Liver (tissue), 3 donors: Measurements from ENCODE around the gene GPR137C.

ENCODE experiments used
- EGR1 ChIP-seq, 2 donors: IDR thresholded peaks; 2 replicates each; pipeline ENCODE4 v1.6.1; 2016 to 2018; ENCODE audit warnings: antibody characterized with exemption in 2 of 2, low read depth in 2 of 2
- FOXA1 ChIP-seq: IDR thresholded peaks from 2 replicates; pipeline ENCODE4 v1.6.1; 2016; ENCODE audit warnings: antibody characterized with exemption
- GABPA ChIP-seq, 2 donors: IDR thresholded peaks in 1 of 2; conservative IDR thresholded peaks in 1 of 2; 2 replicates each; pipeline ENCODE4 v1.6.1; 2016; ENCODE audit warnings: antibody characterized with exemption in 2 of 2, mild to moderate bottlenecking in 1 of 2, moderate library complexity in 1 of 2
- HNF4A ChIP-seq, 2 donors: conservative IDR thresholded peaks; 2 replicates each; pipeline ENCODE4 v1.6.1; 2016; ENCODE audit warnings: antibody characterized with exemption in 2 of 2, mild to moderate bottlenecking in 2 of 2
- JUND ChIP-seq, 2 donors: IDR thresholded peaks; 2 replicates each; pipeline ENCODE4 v1.6.1; 2016; ENCODE audit warnings: antibody characterized with exemption in 2 of 2
- RAD21 ChIP-seq, 2 donors: IDR thresholded peaks; 2 replicates each; pipeline ENCODE4 v1.6.1; 2016; ENCODE audit warnings: antibody characterized with exemption in 2 of 2, mild to moderate bottlenecking in 2 of 2
- SP1 ChIP-seq: IDR thresholded peaks from 2 replicates; pipeline ENCODE4 v1.6.1; 2018; ENCODE audit warnings: antibody characterized with exemption, mild to moderate bottlenecking
- TAF1 ChIP-seq: conservative IDR thresholded peaks from 2 replicates; pipeline ENCODE4 v1.6.1; 2016; ENCODE audit warnings: antibody characterized with exemption, mild to moderate bottlenecking
- YY1 ChIP-seq: IDR thresholded peaks from 2 replicates; pipeline ENCODE4 v1.6.1; 2016; ENCODE audit warnings: antibody characterized with exemption, mild to moderate bottlenecking
- TF ChIP-seq, protein P1 (sequence below): fragments of 150-350 bp; IDR thresholded peaks from 2 replicates; pipeline ENCODE4 v1.5.1; 2017; ENCODE audit warnings: improper control_type of control experiment, low read depth, low read length; ENCODE audit not compliant: missing input control
- TF ChIP-seq, protein P2 (sequence below): IDR thresholded peaks from 2 replicates; pipeline ENCODE4 v1.6.1; 2016; ENCODE audit warnings: antibody characterized with exemption, mild to moderate bottlenecking
- TF ChIP-seq, protein P3 (sequence below): IDR thresholded peaks from 2 replicates; pipeline ENCODE4 v1.6.1; 2016; ENCODE audit warnings: antibody characterized with exemption
- TF ChIP-seq, protein P4 (sequence below): IDR thresholded peaks from 2 replicates; pipeline ENCODE4 v1.6.1; 2016; ENCODE audit warnings: antibody characterized with exemption
- TF ChIP-seq, protein P5 (sequence below): IDR thresholded peaks from 2 replicates; pipeline ENCODE4 v1.6.1; 2016; ENCODE audit warnings: antibody characterized with exemption
- donor health status: healthy.
- donor health status: healthy.

DNA sequence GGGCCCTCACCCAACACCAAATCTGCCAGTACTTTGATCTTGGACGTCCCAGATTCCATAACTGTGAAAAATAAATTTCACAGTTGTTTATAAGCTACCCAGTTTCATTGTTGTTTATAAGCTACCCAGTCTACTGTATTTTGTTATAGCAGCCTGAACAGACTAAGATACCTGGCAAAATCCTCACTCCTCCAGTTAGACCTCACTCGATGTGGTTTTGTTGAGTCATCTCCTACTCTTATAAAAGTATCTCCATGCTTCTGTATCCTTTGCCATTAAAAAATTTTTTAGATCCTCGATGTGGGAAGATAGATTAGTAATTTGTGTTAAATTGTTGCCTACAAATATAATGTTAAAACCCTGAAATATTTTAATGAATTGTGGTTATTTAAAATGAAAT is 16.4 kb upstream of the GPR137C start:
- TF ChIP-seq, protein P1, sequence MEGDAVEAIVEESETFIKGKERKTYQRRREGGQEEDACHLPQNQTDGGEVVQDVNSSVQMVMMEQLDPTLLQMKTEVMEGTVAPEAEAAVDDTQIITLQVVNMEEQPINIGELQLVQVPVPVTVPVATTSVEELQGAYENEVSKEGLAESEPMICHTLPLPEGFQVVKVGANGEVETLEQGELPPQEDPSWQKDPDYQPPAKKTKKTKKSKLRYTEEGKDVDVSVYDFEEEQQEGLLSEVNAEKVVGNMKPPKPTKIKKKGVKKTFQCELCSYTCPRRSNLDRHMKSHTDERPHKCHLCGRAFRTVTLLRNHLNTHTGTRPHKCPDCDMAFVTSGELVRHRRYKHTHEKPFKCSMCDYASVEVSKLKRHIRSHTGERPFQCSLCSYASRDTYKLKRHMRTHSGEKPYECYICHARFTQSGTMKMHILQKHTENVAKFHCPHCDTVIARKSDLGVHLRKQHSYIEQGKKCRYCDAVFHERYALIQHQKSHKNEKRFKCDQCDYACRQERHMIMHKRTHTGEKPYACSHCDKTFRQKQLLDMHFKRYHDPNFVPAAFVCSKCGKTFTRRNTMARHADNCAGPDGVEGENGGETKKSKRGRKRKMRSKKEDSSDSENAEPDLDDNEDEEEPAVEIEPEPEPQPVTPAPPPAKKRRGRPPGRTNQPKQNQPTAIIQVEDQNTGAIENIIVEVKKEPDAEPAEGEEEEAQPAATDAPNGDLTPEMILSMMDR = no peak
- TF ChIP-seq, protein P2, sequence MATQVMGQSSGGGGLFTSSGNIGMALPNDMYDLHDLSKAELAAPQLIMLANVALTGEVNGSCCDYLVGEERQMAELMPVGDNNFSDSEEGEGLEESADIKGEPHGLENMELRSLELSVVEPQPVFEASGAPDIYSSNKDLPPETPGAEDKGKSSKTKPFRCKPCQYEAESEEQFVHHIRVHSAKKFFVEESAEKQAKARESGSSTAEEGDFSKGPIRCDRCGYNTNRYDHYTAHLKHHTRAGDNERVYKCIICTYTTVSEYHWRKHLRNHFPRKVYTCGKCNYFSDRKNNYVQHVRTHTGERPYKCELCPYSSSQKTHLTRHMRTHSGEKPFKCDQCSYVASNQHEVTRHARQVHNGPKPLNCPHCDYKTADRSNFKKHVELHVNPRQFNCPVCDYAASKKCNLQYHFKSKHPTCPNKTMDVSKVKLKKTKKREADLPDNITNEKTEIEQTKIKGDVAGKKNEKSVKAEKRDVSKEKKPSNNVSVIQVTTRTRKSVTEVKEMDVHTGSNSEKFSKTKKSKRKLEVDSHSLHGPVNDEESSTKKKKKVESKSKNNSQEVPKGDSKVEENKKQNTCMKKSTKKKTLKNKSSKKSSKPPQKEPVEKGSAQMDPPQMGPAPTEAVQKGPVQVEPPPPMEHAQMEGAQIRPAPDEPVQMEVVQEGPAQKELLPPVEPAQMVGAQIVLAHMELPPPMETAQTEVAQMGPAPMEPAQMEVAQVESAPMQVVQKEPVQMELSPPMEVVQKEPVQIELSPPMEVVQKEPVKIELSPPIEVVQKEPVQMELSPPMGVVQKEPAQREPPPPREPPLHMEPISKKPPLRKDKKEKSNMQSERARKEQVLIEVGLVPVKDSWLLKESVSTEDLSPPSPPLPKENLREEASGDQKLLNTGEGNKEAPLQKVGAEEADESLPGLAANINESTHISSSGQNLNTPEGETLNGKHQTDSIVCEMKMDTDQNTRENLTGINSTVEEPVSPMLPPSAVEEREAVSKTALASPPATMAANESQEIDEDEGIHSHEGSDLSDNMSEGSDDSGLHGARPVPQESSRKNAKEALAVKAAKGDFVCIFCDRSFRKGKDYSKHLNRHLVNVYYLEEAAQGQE = no peak
- TF ChIP-seq RAD21 (IDR thresholded peaks at IDR 0.05) = no peak
- TF ChIP-seq, protein P3, sequence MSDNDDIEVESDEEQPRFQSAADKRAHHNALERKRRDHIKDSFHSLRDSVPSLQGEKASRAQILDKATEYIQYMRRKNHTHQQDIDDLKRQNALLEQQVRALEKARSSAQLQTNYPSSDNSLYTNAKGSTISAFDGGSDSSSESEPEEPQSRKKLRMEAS = no peak
- TF ChIP-seq SP1 = no peak
- no peak for TF ChIP-seq TAF1
- TF ChIP-seq, protein P4, sequence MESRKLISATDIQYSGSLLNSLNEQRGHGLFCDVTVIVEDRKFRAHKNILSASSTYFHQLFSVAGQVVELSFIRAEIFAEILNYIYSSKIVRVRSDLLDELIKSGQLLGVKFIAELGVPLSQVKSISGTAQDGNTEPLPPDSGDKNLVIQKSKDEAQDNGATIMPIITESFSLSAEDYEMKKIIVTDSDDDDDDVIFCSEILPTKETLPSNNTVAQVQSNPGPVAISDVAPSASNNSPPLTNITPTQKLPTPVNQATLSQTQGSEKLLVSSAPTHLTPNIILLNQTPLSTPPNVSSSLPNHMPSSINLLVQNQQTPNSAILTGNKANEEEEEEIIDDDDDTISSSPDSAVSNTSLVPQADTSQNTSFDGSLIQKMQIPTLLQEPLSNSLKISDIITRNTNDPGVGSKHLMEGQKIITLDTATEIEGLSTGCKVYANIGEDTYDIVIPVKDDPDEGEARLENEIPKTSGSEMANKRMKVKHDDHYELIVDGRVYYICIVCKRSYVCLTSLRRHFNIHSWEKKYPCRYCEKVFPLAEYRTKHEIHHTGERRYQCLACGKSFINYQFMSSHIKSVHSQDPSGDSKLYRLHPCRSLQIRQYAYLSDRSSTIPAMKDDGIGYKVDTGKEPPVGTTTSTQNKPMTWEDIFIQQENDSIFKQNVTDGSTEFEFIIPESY = no peak
- no peak for TF ChIP-seq JUND (IDR thresholded peaks at IDR 0.05)
- TF ChIP-seq YY1 = no peak
- TF ChIP-seq, protein P5, sequence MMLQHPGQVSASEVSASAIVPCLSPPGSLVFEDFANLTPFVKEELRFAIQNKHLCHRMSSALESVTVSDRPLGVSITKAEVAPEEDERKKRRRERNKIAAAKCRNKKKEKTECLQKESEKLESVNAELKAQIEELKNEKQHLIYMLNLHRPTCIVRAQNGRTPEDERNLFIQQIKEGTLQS = no peak
- TF ChIP-seq FOXA1 = no peak
- TF ChIP-seq HNF4A (conservative IDR thresholded peaks at IDR 0.05) = no peak
- no peak for TF ChIP-seq EGR1 (IDR thresholded peaks at IDR 0.05; ENCODE audit: low read depth in 2 of 2)
- no peak for TF ChIP-seq GABPA (IDR thresholded peaks at IDR 0.05 in 1 of 2, conservative IDR thresholded peaks at IDR 0.05 in 1 of 2)
